SH-SY5Y (cell line): ENCODE results near the gene GSK3B.

Source experiments
- GATA2 ChIP-seq: IDR thresholded peaks from 2 replicates; pipeline ENCODE4 v1.6.1; 2011; ENCODE audit warnings: mild to moderate bottlenecking, low read depth, low read length
- GATA3 ChIP-seq: IDR thresholded peaks from 2 replicates; pipeline ENCODE4 v1.6.1; 2011; ENCODE audit warnings: low read depth, mild to moderate bottlenecking, low read length, moderate library complexity

GRCh38 chr3:120093119-120093910 lies 932 bp downstream of the GSK3B start:
- no peak for TF ChIP-seq GATA3
- TF ChIP-seq GATA2: no peak
